ENCODE results near the gene SLC25A15.
A peak's percentile ranks its signal among the peaks of the same experiment; 100 is the strongest.

SLC25A15 gene

DNA sequence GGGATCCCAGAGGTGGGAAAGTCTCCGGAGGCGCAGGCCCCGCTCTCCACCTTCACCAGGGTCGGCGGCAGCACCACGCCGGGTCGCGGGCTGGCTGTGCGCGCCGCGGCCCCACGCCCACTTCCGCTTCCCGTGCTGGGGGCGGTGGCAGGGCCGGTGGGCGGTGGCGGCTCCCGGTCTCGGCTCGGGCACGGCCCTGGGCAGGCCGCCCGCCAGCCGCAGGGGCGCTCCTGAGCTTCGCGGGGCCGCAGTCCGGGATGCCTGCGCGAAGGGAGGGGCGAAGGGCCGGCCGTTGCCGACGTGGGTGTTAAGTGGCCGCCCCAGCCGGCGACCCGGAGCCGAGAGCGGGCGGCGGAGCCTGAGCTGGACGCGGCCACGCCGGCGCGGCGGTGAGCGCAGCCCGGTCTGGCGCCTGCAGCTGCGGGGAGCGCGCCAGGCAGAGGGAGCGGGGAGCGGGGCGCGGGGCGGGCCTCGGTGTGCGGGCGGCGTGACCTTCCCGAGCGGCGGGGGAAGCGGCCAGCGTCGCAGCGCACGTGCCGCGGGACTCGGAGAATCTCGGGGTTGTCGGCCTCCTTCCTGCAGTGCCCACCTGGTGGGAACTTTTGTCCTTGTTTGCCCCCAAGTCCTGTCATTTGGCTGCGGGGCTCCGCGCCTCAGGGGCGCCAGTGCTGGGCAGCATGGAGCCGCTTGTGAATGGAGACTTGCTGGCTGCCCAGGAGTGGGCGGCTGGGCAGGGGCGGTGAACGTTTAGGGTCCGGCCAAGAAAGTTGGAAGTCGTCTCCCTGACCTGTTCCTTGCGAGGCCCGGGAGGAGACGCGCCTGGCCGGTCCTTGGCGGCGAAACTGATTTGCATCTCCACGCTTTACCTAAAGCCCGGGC is at the start of gene SLC25A15:
SLC25A15 (plus strand) TSS at position 337 of the 879 bp plus-strand sequence. CDS start 3,616 bp downstream, outside the sequence.
- peak; percentile 59 to 93 for DNase-seq

DNA sequence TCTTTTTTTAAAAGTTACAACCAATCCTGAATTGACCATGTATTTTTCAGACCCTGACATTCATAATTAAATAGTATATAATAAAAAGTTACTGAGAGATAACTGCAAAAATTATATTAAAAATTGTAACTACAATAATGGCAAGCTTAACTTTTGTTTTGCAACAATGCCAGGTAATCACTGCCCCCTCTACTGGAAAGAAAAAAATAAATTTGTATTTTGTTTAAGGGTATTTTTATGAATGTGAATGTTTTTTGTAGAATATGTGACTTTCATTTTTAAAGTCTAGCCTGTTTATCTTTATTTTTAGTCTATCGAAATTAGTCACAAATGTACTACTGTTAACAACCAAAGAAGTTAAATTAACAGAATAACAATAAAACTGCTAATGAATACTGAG is 40.1 kb upstream of the SLC25A15 start:
- DNase-seq, result no peak

DNA sequence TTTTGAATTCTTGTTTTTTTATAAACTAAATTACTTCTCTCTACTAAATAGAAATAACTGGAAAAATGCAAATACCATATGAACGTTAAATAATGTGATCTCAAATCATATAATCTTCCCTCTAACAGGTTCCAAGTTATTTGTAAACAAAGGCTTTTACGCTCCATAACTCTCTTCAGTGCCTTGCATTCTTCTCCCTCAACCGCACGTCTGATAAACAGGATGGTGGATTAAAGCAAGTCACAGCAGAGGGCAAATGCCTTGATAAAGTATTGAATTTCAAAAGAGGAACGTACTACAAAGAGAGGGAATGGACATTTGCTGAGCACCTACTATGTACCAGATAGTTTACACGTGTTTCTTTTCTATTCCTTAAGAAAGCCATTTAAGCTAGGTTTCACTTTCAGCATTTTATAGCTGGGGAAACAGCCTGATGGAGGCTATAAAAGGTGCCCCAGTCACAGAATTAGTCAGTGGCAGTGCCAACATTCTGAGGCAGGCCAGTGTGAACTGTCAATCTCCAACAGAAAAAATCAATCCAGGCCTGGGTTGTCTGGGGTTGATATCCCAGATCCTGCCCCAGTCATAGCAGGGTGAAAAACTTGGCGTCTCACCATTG is 34.2 kb upstream of the SLC25A15 start:
- DNase-seq, result no peak

DNA sequence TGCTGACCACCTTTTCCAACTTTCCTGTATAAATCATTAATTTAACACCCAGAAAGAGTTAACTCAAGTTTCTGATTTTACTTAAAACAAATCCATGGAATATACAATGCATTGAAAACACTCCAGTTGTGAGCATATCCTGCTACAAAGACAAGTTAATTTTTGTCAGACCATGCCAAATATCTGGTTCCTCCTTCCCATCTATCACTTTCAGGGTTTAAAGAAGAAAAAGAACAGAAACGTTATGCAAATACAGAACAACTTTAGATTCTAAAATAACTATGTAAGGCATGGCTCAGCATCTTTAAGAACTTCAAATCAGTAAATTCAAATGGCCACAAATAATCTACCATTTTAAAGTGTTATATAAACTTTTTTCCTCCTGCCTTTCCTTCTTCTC is 33.4 kb upstream of the SLC25A15 start:
- DNase-seq, result no peak

- DNase-seq, result no peak
These were observed 30.6 kb upstream of the SLC25A15 start for GRCh38 chr13:40758811-40759210.

- DNase-seq, result no peak
These were observed 26.6 kb upstream of the SLC25A15 start for GRCh38 chr13:40762849-40763248.

DNA sequence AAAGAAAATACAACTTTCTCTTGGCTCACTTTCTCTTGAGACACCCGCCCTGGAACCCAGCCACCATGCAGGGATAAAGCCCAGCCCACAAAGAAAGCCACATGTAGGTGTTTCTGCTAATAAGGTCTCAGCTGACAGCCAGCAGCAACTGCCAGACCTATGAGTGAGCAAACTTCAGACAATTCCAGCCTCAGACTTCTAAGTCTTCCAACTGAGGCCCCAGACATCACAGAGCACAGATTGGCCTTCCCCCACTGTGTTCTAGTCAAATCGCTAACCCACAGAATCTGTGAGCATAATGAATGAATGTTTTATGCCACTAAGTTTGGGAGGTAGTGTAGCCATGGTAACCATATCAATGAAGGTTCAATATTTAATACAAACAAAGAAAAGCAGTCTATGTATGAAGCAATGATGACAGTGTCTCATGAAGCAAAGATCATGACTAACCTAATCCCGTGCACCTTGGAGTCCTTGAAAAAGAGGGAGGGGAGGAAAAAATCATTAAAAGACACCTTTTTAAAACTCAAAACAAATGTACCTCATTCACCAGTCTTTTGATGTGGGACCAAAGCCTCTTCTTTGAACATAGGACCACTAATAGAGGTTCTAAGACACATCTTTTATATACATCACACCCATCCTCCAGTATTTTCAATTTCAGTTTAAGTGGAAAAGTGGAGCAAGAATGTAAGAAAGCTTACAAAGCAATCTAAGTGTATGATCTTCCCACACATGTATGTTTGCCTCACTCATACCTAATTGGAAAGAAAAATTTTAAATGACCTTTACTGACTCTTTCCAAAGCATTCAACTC is 24.6 kb upstream of the SLC25A15 start:
- no peak for DNase-seq

DNA sequence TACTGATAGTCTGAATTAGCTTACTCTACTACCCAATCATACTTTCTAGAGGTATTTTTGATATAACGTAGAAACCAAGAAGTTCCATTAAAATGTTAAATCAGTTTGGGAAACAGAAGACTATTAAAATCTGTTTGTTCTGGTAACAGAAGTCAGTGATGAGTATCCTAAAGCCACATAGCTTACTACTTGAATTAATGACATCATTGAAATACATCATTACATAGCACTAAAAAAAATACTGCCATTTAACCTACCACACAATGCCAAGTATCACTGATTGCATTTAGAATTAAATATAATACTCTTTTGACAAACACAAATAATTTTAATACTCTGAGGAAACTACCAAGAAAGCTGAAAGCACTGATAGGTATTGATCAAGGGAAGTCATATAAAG is 23.8 kb upstream of the SLC25A15 start:
- no peak for DNase-seq

DNA sequence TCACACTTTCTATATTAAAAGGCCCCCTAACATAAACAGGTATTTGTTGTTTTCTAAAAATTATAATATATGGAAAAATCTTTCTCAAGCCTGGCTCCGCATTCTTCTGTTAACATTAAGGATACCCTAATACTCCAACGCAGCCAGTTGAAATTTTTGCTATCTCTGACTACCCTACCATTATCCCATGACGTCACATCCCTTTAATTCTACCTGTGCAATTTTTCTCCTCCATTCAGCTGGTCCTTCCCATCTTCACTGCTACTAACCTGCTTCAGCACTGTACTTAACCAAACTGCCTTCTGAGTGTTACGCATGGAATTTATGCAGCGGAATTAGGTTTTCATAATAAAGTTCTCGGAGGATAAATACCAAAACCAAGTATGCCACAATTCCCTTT is 19.4 kb upstream of the SLC25A15 start:
- DNase-seq, result no peak

- DNase-seq, result no peak
These were observed 18.8 kb upstream of the SLC25A15 start for GRCh38 chr13:40770609-40770933.

- DNase-seq, result peak; percentile 91 to 98
These were observed 18.3 kb upstream of the SLC25A15 start, which contains the start of gene MRPS31 for GRCh38 chr13:40770934-40771618. TSS of gene MRPS31 (minus strand) at chr13:40771190. CDS start at chr13:40771136, 54 bp downstream.

GRCh38 chr13:40772765-40773473 is 16.5 kb upstream of the SLC25A15 start:
- DNase-seq, result no peak

DNA sequence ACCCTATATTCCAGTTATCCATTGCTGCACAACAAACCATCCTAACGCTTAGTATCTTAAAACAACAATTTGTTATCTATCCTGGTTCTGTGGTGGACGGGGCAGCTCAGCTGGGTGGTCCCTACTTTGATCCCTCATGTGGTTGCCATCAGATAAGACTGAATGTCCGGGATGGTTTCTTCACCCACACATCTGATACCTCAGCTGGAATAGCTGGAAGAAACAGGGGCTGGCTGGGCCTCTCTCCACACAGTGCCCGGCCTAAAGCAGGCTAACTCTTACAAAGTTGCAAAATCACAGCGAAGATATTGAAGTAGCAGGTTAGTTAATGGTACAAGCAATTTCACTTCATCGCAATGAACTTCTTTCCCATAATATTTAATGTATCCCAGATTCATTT is 14.7 kb upstream of the SLC25A15 start:
- DNase-seq, result no peak

GRCh38 chr13:40776232-40776631 is 13.2 kb upstream of the SLC25A15 start:
- DNase-seq, result no peak

- no peak for DNase-seq
These were observed 12.7 kb upstream of the SLC25A15 start for GRCh38 chr13:40776681-40777165.

DNA sequence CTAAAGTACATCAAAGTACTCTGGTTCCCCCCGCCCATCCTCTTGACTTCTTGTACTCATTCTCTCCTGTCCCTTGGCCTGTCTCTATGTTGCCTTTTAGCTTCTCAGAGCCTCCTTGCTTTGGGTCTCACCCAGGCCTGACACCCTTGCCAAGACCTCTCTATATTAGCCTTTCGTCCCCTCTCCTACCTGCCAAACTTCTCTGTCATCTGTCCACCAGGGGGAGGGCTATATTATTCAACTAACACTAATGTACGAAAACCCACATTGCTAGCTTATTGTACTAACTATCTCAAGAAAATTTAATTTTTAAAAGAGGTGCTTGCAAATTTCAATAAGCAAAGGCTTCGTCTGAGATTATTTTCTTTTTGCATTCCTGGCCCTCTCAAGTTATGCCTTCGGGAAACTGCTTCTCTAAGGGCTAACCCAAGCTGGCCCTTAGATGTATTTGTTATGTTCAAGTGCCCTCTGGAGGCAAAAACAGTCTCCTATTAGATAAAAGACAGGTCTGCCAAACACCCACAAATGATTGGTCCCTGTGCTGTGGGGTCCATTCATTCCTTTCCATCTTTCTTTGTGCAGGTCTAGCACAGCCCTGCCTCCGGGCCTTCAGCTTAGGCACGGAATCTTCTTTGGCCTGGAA is 12.1 kb upstream of the SLC25A15 start:
- DNase-seq, result peak; percentile 74 to 88

- DNase-seq, result no peak
These were observed 11.6 kb upstream of the SLC25A15 start for GRCh38 chr13:40777809-40778175.

DNA sequence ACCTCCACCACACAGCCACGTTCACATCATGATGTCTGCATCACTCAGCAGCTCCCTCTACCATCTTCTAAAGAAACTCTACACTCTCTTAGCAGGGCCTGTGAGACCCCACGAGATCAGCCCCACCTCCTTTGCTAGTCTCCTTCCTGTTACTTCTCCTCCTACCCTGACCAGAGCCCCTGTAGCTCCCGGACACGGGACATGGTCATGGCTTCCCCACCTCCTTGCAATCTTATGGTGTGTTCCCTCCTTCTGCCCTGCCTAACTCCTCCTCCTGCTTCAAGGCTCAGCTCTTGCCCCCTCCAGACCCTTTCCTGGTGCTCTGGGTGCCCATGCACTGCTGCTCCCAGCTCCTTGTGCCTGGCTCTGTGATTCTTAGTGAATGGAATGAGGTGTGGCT is 10.4 kb upstream of the SLC25A15 start:
- DNase-seq, result no peak

DNA sequence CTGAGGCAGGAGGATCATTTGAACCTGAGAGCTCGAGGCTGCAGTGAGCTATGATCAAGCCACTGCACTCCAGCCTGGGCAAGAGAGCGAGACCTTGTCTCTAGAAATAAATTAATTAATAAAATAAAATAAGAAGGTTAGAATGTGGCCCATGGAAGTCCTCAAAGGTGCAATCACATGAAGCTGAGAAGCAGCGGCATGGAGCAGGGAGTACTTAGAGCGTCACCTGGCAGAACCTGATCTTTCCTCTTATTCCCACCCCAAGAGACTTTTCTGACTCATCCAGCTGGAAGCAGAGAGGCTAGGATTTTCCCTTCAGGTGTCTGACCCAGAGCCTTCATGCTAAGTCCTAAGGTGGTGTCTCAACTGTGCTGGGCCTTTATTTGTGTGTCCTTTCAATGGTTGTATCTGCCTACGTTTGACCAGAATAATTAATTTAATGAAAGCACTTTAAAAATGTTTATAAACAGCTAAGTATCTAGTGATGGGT is 9.6 kb upstream of the SLC25A15 start:
- no peak for DNase-seq

DNA sequence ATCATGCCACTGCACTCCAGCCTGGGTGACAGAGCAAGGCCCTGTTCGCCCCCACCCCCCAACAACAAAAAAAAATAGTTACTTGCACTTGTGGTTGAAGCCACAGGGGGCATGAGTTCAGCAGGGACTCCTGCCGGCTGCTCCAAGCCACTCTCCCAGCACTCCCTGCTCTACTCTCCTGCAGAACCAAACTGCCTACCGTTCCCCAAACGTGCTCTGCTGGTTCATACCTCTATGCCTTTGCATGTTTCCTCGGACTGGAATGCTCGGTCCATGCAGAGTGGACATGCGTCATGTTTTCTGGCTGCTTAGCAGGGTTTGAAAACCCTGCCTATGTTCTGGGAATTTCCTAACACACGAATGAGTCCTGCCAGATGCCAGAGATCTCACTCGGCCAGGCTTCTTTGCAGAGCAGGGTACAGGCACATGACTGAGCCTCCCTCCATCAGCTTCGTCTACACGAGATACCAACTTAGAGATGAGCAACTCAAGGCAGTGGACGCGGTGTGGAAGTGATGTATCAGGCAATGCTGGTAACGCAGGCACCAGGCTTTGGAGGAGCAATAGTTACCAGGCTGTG is 8.5 kb upstream of the SLC25A15 start:
- DNase-seq, result peak in 1 of 2 experiments; percentile 19

DNA sequence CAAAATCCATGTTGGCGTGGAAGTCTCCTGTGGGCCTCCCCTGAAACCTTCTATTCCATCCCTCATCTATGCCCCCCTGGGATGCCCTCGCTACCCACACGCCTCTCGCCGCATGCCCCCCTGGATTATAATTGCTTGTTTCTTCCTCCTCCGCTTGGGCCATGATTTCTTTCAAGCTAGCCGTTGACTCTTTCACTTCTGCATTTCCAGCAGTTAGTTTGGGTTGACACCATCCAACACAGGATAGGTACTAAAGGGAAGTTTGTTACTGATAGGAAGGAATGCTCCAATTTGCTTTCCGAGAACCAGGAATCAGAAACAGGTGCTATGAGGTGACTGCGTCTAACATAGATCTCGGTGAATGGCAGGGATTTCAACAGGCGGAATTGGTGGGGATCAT is 7.7 kb upstream of the SLC25A15 start:
- no peak for DNase-seq

Data from NCI-H526 (cell line).